Neural progenitor cell (in vitro differentiated cells): ENCODE measurements around the gene XRN1. TPM values are rescaled to one million over a fixed set of nuclear protein-coding genes. Genes with fewer than 3 reads are reported as not detected.
"Not testable (repeated sequence)": the region's sequence is repeated elsewhere in the genome, so short reads cannot be mapped to it uniquely, and the experiment has no call there.

Experiments
- DNase-seq: peaks from one replicate; pipeline ENCODE4 v3.0.0-alpha.2; 2016; ENCODE audit warnings: low spot score
- H2AFZ ChIP-seq: fragments of 200-600 bp; sonication (generic); replicated peaks from 2 replicates; pipeline ENCODE4 v1.6.1; 2016; ENCODE audit warnings: antibody characterized with exemption
- H3F3A ChIP-seq: fragments of 200-600 bp; sonication (generic); 2 replicates; pipeline ENCODE4 v1.6.1; 2016; ENCODE audit warnings: antibody characterized with exemption, low read depth
- H3K27ac ChIP-seq: fragments of 200-600 bp; sonication (generic); 2 replicates; pipeline ENCODE4 v1.5.1; 2016; ENCODE audit warnings: mild to moderate bottlenecking
- H3K27me3 ChIP-seq: fragments of 200-600 bp; sonication (generic); 2 replicates; pipeline ENCODE4 v1.6.1; 2016; ENCODE audit warnings: mild to moderate bottlenecking, moderate library complexity
- H3K36me3 ChIP-seq: fragments of 200-600 bp; sonication (generic); 2 replicates; pipeline ENCODE4 v1.5.1; 2016
- H3K4me1 ChIP-seq: fragments of 200-600 bp; sonication (generic); 2 replicates; pipeline ENCODE4 v1.6.1; 2016; ENCODE audit warnings: mixed run types
- H3K4me2 ChIP-seq: fragments of 200-600 bp; sonication (generic); 2 replicates; pipeline ENCODE4 v1.6.1; 2016
- H3K4me3 ChIP-seq: fragments of 200-600 bp; sonication (generic); 2 replicates; pipeline ENCODE4 v1.5.1; 2016
- H3K79me2 ChIP-seq: fragments of 200-600 bp; sonication (generic); 2 replicates; pipeline ENCODE4 v1.6.1; 2016; ENCODE audit warnings: low read depth
- H3K9ac ChIP-seq: fragments of 200-600 bp; sonication (generic); 2 replicates; pipeline ENCODE4 v1.6.1; 2016
- H3K9me3 ChIP-seq: fragments of 200-600 bp; sonication (generic); 2 replicates; pipeline ENCODE4 v1.5.1; 2016; ENCODE audit warnings: low read depth
- H4K20me1 ChIP-seq: fragments of 200-600 bp; sonication (generic); 2 replicates; pipeline ENCODE4 v1.6.1; 2016; ENCODE audit warnings: low read depth
- H3K27ac Mint-ChIP-seq: 3 replicates; pipeline ENCODE4 v1.8.0; 2021; ENCODE audit warnings: mixed read lengths
- H3K27me3 Mint-ChIP-seq: 2 replicates; pipeline ENCODE4 v1.8.0; 2022; ENCODE audit warnings: low read depth, mild to moderate bottlenecking, inconsistent platforms, moderate library complexity, mixed read lengths; ENCODE audit not compliant: insufficient read depth
- H3K36me3 Mint-ChIP-seq: 3 replicates; pipeline ENCODE4 v1.8.0; 2021; ENCODE audit warnings: mixed read lengths
- H3K4me1 Mint-ChIP-seq: 3 replicates; pipeline ENCODE4 v1.8.0; 2021; ENCODE audit warnings: mixed read lengths
- H3K4me3 Mint-ChIP-seq: 3 replicates; pipeline ENCODE4 v1.8.0; 2021; ENCODE audit warnings: mild to moderate bottlenecking, moderate library complexity, mixed read lengths
- H3K9me3 Mint-ChIP-seq: 3 replicates; pipeline ENCODE4 v1.8.0; 2020; ENCODE audit warnings: mixed read lengths
- EZH2 ChIP-seq: fragments of 200-600 bp; sonication (generic); IDR thresholded peaks from 2 replicates; pipeline ENCODE4 v1.6.1; 2017; ENCODE audit warnings: antibody characterized with exemption, mild to moderate bottlenecking, moderate library complexity
- EZH2phosphoT487 ChIP-seq: fragments of 200-600 bp; sonication (generic); IDR thresholded peaks from 2 replicates; pipeline ENCODE4 v1.6.1; 2017; ENCODE audit warnings: antibody characterized with exemption
- total RNA-seq: library from RNA; depleted of rRNA; stranded (reverse); fragments of >200 nt; gene quantifications from 2 replicates; pipeline ENCODE4 v1.2.3, GENCODE V29; 2015; ENCODE audit warnings: low replicate concordance
- TF ChIP-seq, protein P1 (sequence below): fragments of 200-600 bp; sonication (generic); IDR thresholded peaks from 2 replicates; pipeline ENCODE4 v1.5.1; 2017; ENCODE audit warnings: antibody characterized with exemption, mild to moderate bottlenecking

The XRN1 gene
- total RNA-seq, 1 donor from 2014 or later: 40.1 TPM

DNA sequence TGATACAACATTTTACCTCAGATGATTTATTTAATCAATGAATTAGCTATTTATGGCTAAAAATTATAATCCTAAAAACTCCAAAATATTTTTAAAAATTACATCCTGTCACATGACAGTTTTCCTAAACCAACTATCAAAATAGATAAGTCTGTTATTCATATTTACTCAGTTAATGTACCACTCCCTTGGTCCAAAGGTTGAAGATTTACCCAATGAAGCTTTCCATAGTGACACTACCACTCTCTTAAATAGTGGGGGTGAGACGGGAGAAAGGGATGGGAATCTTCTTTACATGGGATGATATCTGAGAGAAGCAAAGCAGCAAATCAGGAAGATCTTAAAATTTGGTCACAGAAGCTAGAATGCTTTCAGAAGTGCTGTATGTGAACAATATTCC is 30.5 kb downstream of the XRN1 start:
- TF ChIP-seq EZH2 (no peak), EZH2phosphoT487 (no peak)
- TF ChIP-seq, protein P1, sequence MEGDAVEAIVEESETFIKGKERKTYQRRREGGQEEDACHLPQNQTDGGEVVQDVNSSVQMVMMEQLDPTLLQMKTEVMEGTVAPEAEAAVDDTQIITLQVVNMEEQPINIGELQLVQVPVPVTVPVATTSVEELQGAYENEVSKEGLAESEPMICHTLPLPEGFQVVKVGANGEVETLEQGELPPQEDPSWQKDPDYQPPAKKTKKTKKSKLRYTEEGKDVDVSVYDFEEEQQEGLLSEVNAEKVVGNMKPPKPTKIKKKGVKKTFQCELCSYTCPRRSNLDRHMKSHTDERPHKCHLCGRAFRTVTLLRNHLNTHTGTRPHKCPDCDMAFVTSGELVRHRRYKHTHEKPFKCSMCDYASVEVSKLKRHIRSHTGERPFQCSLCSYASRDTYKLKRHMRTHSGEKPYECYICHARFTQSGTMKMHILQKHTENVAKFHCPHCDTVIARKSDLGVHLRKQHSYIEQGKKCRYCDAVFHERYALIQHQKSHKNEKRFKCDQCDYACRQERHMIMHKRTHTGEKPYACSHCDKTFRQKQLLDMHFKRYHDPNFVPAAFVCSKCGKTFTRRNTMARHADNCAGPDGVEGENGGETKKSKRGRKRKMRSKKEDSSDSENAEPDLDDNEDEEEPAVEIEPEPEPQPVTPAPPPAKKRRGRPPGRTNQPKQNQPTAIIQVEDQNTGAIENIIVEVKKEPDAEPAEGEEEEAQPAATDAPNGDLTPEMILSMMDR: no peak
- H3K36me3 Mint-ChIP-seq: peaks cover 11% of the 10 kb centered on the region
- H3K4me3 Mint-ChIP-seq: no peak overlapping the region
- H3K27me3 Mint-ChIP-seq: peaks cover 2% of the 10 kb centered on the region
- H3K27ac Mint-ChIP-seq: no peak overlapping the region
- H3K4me1 Mint-ChIP-seq: no peaks in the 10 kb centered on the region
- Histone ChIP-seq H3K9ac (no peak overlapping the region), H2AFZ (no peak overlapping the region), H3K27ac (no peak overlapping the region), H3K27me3 (no peaks in the 10 kb centered on the region), H3K4me2 (no peak overlapping the region), H3K4me3 (no peak overlapping the region), H3K4me1 (no peaks in the 10 kb centered on the region), H3K79me2 (no peaks in the 10 kb centered on the region), H3K36me3 (peaks cover 20% of the 10 kb centered on the region), H3F3A (no peaks in the 10 kb centered on the region), H3K9me3 (no peaks in the 10 kb centered on the region), H4K20me1 (no peaks in the 10 kb centered on the region)
- no peaks in the 10 kb centered on the region for H3K9me3 Mint-ChIP-seq
- DNase-seq: no peak

DNA sequence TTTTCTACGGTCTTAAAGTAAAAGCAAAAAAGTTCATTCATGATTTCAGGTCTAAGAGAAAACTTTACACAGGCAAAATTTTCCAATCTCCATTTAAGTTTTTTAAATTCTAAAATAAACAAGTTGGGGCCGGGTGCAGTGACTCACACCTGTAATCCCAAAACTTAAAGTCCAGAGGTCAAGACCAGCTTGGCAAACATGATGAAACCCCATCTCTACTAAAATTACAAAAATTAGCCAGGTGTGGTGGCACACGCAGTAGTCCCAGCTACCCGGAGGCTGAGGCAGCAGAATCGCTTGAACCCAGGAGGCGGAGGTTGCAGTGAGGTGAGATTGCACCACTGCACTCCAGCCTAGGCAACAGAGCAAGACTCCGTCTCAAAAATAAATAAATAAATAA is 47.3 kb downstream of the XRN1 start:
- H3K27me3 ChIP-seq, H3K4me2 ChIP-seq, H3K4me1 ChIP-seq, H3F3A ChIP-seq, H3K9ac ChIP-seq, H3K27ac Mint-ChIP-seq, H3K27ac ChIP-seq, DNase-seq, H2AFZ ChIP-seq, H3K27me3 Mint-ChIP-seq, H3K4me3 Mint-ChIP-seq, H4K20me1 ChIP-seq, H3K9me3 Mint-ChIP-seq, H3K9me3 ChIP-seq, H3K79me2 ChIP-seq, H3K4me3 ChIP-seq, H3K4me1 Mint-ChIP-seq: not testable (repeated sequence)
- peaks cover 26% of the 10 kb centered on the region for H3K36me3 Mint-ChIP-seq
- H3K36me3 ChIP-seq: peaks cover 13% of the 10 kb centered on the region

DNA sequence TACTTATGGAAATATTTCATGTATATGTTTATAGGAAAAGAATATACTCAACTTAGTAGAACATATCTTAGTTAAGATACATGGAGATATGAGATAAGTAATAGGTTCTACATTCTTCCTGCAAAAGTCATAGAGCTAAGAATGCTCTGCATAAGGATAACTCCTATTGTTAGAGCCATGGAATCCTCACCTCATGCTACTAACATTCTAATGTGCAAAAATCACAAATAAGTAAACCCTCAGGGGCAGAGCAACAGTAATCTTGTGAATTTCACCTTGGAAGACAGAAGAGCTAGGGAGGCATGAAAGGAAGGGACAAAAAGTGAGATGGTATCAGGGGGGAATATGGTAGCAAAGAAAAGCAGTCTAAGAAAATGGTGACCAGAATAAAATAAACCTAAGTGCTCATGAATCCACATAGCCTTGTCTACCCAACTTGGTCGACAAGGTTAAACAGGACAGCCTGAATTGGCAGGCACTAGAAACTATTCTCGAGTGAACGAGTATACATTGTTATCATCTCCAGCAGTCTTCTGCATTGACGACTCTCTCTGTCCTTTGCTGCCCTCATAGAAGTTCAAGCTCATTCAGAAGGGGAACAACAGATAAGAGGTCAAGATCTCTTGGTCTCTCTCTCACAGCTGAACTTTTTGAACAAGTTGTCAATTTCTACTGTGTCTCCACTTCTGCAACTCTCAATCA is 52.8 kb downstream of the XRN1 start:
- H3K4me3 ChIP-seq: no peak overlapping the region

DNA sequence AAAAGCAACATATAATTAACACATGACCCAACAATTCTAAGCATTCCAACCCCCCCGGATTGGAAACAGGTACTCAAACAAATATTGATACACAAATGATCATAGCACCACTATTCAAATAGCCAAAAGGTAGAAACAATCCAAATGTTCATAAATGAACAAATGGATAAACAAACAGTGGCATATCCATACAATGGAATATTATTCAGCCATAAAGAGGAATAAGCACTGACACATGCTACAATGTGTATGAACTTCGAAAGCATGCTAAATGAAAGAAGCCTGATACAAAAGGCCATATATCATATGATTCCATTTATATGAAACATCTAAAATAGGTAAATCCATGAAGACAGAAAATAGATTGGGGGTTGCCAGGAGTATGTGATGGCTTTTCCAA is 62.8 kb downstream of the XRN1 start:
- Mint-ChIP-seq H3K4me3 (no peak overlapping the region), H3K36me3 (peaks cover 27% of the 10 kb centered on the region), H3K4me1 (no peaks in the 10 kb centered on the region), H3K27ac (no peak overlapping the region), H3K9me3 (no peaks in the 10 kb centered on the region), H3K27me3 (no peaks in the 10 kb centered on the region)
- no peaks in the 10 kb centered on the region for H3K79me2 ChIP-seq
- no peak overlapping the region for H3K4me3 ChIP-seq
- no peaks in the 10 kb centered on the region for H3K27me3 ChIP-seq
- no peak overlapping the region for H3K9ac ChIP-seq
- H3K36me3 ChIP-seq: peaks cover 21% of the 10 kb centered on the region
- TF ChIP-seq EZH2phosphoT487: no peak
- no peak for TF ChIP-seq EZH2
- TF ChIP-seq, protein P1: no peak
- no peaks in the 10 kb centered on the region for H3K4me1 ChIP-seq
- H2AFZ ChIP-seq: no peak overlapping the region
- no peak for DNase-seq
- no peaks in the 10 kb centered on the region for H3F3A ChIP-seq
- no peak overlapping the region for H3K27ac ChIP-seq
- H3K4me2 ChIP-seq: no peak overlapping the region
- H4K20me1 ChIP-seq: no peaks in the 10 kb centered on the region
- H3K9me3 ChIP-seq: peaks cover 10% of the 10 kb centered on the region

More for the DNA sequence above, 52.8 kb downstream of the XRN1 start:
- H3K36me3 ChIP-seq: peaks cover 2% of the 10 kb centered on the region
- no peaks in the 10 kb centered on the region for H3K79me2 ChIP-seq
- no peak overlapping the region for H3K27ac Mint-ChIP-seq
- no peaks in the 10 kb centered on the region for H3K4me1 Mint-ChIP-seq
- H3K36me3 Mint-ChIP-seq: peaks cover 19% of the 10 kb centered on the region
- H3K27me3 ChIP-seq: no peaks in the 10 kb centered on the region
- H3K4me3 Mint-ChIP-seq: no peak overlapping the region
- no peak overlapping the region for H3K9ac ChIP-seq
- H3K27ac ChIP-seq: no peak overlapping the region
- H3K9me3 Mint-ChIP-seq: no peaks in the 10 kb centered on the region
- no peaks in the 10 kb centered on the region for H3K27me3 Mint-ChIP-seq
- no peak overlapping the region for H3K4me2 ChIP-seq
- H3F3A ChIP-seq: no peaks in the 10 kb centered on the region
- no peaks in the 10 kb centered on the region for H4K20me1 ChIP-seq
- no peaks in the 10 kb centered on the region for H3K4me1 ChIP-seq
- TF ChIP-seq EZH2 (no peak), EZH2phosphoT487 (no peak)
- TF ChIP-seq, protein P1: no peak
- no peak overlapping the region for H2AFZ ChIP-seq
- no peak for DNase-seq
- no peaks in the 10 kb centered on the region for H3K9me3 ChIP-seq
